Activated naive CD4-positive, alpha-beta T cell treated with anti-CD3 and anti-CD28 coated beads for 36 hours (primary cell): Measurements from ENCODE around the gene OLA1. TPM values are rescaled to one million over a fixed set of nuclear protein-coding genes. Genes with fewer than 3 reads are reported as not detected.

Source experiments
- CTCF ChIA-PET: fragments of 350-600 bp; sonication (Branson Sonifier 250); formaldehyde crosslinking; loops from one replicate; lab custom pipeline; 2021; ENCODE audit warnings: antibody characterized with exemption; lab: Charles Lee
- DNase-seq: peaks from one replicate; pipeline ENCODE4 v3.0.0-alpha.2; 2020
- H3K27ac Mint-ChIP-seq: one replicate; pipeline ENCODE4 v1.8.0; 2021; ENCODE audit warnings: mild to moderate bottlenecking, mixed read lengths
- H3K27me3 Mint-ChIP-seq: one replicate; pipeline ENCODE4 v1.8.0; 2021; ENCODE audit warnings: low read depth, mixed read lengths
- H3K36me3 Mint-ChIP-seq: one replicate; pipeline ENCODE4 v1.8.0; 2021; ENCODE audit warnings: low read depth, mixed read lengths
- H3K4me1 Mint-ChIP-seq: one replicate; pipeline ENCODE4 v1.8.0; 2021; ENCODE audit warnings: low read depth, mixed read lengths
- H3K4me3 Mint-ChIP-seq: one replicate; pipeline ENCODE4 v1.8.0; 2021; ENCODE audit warnings: mild to moderate bottlenecking, moderate library complexity, mixed read lengths
- H3K9me3 Mint-ChIP-seq: one replicate; pipeline ENCODE4 v1.8.0; 2021; ENCODE audit warnings: mixed read lengths
- intact Hi-C: fragments of 100-400 bp; cut with micrococcal nuclease; formaldehyde crosslinking; loops from one replicate; pipeline ENCODE4 v1.15.1; 2023
- total RNA-seq, 2 experiments: library from RNA; stranded (reverse); gene quantifications; one replicate each; pipeline ENCODE4 v1.2.3, GENCODE V29; 2021

Gene OLA1
- total RNA-seq, 2 experiments from 2014 or later = 140 to 142 TPM

GRCh38 chr2:174172802-174173355 lies 75.5 kb downstream of the OLA1 start:
- Mint-ChIP-seq H3K4me3 (no peak overlapping the region), H3K27me3 (no peaks in the 10 kb centered on the region), H3K9me3 (peaks cover 38% of the 10 kb centered on the region), H3K36me3 (peaks cover 52% of the 10 kb centered on the region), H3K4me1 (no peaks in the 10 kb centered on the region), H3K27ac (no peak overlapping the region)
- intact Hi-C loops = no loop called here
- no peak for DNase-seq
- CTCF ChIA-PET = no interaction called here

DNA sequence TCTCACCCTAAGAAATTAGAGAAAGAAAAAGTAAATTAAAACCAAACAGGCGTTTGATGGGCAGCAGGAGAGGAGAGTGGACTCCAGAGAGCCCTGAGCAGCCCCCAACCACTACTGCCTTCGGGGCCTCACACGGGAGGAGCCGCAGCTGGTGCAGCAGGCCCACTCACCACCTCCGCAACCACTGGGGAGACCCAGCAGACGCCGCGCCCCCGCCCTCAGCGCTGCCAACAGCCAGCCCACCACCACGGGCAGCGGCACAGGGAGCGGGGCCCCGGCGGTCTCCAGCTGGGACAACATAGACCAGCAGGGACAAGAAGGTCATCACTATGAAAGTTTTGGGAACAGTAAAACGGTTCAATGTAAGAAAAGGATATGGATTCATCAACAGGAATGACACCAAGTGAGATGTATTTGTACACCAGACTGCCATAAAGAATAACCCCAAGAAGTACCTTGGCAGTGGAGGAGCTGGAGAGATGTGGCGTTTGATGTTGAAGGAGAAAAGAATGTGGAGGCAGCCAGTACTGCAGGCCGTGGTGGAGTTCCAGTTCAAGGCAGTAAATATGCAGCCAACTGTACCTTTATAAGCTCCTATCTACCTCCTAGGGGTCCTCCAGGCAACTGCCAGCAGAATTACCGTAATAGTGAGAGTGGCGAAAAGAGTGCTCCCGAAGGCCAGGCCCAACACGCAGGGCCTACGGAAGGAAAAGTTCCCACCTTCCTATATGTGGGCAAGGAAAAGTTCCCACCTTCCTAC lies 76.5 kb downstream of the OLA1 start:
- Mint-ChIP-seq H3K4me3 (no peak overlapping the region), H3K9me3 (peaks cover 37% of the 10 kb centered on the region), H3K27me3 (no peaks in the 10 kb centered on the region), H3K27ac (no peak overlapping the region), H3K36me3 (peaks cover 50% of the 10 kb centered on the region), H3K4me1 (no peaks in the 10 kb centered on the region)
- intact Hi-C loops = no loop called here
- DNase-seq = no peak
- CTCF ChIA-PET = no interaction called here

- no peak overlapping the region for H3K27ac Mint-ChIP-seq
- no peak for DNase-seq
- intact Hi-C loops = no loop called here
- no peaks in the 10 kb centered on the region for H3K4me1 Mint-ChIP-seq
- H3K9me3 Mint-ChIP-seq = peaks cover 30% of the 10 kb centered on the region
- CTCF ChIA-PET = no interaction called here
- H3K27me3 Mint-ChIP-seq = no peaks in the 10 kb centered on the region
- no peak overlapping the region for H3K4me3 Mint-ChIP-seq
- H3K36me3 Mint-ChIP-seq = peaks cover 42% of the 10 kb centered on the region
Measured at GRCh38 chr2:174169372-174169771, 79.0 kb downstream of the OLA1 start.

GRCh38 chr2:174166261-174166660 lies 82.1 kb downstream of the OLA1 start:
- H3K36me3 Mint-ChIP-seq = peaks cover 25% of the 10 kb centered on the region
- DNase-seq = no peak
- H3K27me3 Mint-ChIP-seq = no peaks in the 10 kb centered on the region

GRCh38 chr2:174161490-174161889 lies 86.8 kb downstream of the OLA1 start:
- peaks cover 5% of the 10 kb centered on the region for H3K4me1 Mint-ChIP-seq
- no peaks in the 10 kb centered on the region for H3K9me3 Mint-ChIP-seq
- intact Hi-C loops = no loop called here
- no peak for DNase-seq
- no peak overlapping the region for H3K4me3 Mint-ChIP-seq
- CTCF ChIA-PET = interaction anchor here (1.0 kb wide), 1 partner anchor 416 kb away, joined by 4 read pairs; no protein-coding TSS in a partner anchor
- no peak overlapping the region for H3K27ac Mint-ChIP-seq
- peaks cover 6% of the 10 kb centered on the region for H3K36me3 Mint-ChIP-seq
- H3K27me3 Mint-ChIP-seq = no peaks in the 10 kb centered on the region

More at GRCh38 chr2:174166261-174166660, 82.1 kb downstream of the OLA1 start:
- Mint-ChIP-seq H3K9me3 (peaks cover 19% of the 10 kb centered on the region), H3K4me3 (no peak overlapping the region), H3K4me1 (no peaks in the 10 kb centered on the region), H3K27ac (no peak overlapping the region)
- intact Hi-C loops = no loop called here
- CTCF ChIA-PET = interaction anchor here (0.7 kb wide), 1 partner anchor 104 kb away, joined by 3 read pairs; no protein-coding TSS in a partner anchor

DNA sequence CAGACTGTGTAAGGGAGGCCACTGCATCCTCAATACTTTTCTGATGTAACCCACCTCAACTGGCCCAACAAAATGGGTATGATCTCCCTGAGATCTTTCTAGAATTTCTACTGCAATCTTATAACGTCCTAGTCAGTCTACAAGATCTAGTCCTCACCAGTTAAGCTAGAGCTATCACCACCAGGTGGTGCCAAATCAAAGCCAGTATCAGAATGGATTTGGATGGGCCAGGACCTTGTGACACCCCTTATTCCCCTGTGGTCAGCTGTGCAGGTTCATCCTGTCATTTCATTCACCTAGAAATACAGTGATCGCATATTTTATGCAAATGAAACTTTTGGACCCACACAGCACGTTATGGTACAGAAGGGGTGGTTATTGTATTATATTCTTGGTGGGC lies 90.3 kb downstream of the OLA1 start:
- peak; percentile 49 for DNase-seq
- Mint-ChIP-seq H3K4me1 (peaks cover 9% of the 10 kb centered on the region), H3K4me3 (no peak overlapping the region), H3K27me3 (no peaks in the 10 kb centered on the region), H3K9me3 (no peaks in the 10 kb centered on the region), H3K36me3 (peaks cover 10% of the 10 kb centered on the region), H3K27ac (no peak overlapping the region)
- CTCF ChIA-PET = interaction anchor here (0.6 to 0.7 kb wide), 2 partner anchors 347 to 1087 kb away, joined by 3 to 4 read pairs; no protein-coding TSS in a partner anchor
- intact Hi-C loops = loop anchor here (1.0 kb wide), 1 partner anchor 183 kb away; no protein-coding TSS in a partner anchor

GRCh38 chr2:174157053-174157452 lies 91.3 kb downstream of the OLA1 start:
- CTCF ChIA-PET = interaction anchor here (0.7 to 1.6 kb wide), 3 partner anchors 8 to 884 kb away, joined by 3 to 4 read pairs (median 3); no protein-coding TSS in a partner anchor
- intact Hi-C loops = no loop called here
- H3K27me3 Mint-ChIP-seq = no peaks in the 10 kb centered on the region

DNA sequence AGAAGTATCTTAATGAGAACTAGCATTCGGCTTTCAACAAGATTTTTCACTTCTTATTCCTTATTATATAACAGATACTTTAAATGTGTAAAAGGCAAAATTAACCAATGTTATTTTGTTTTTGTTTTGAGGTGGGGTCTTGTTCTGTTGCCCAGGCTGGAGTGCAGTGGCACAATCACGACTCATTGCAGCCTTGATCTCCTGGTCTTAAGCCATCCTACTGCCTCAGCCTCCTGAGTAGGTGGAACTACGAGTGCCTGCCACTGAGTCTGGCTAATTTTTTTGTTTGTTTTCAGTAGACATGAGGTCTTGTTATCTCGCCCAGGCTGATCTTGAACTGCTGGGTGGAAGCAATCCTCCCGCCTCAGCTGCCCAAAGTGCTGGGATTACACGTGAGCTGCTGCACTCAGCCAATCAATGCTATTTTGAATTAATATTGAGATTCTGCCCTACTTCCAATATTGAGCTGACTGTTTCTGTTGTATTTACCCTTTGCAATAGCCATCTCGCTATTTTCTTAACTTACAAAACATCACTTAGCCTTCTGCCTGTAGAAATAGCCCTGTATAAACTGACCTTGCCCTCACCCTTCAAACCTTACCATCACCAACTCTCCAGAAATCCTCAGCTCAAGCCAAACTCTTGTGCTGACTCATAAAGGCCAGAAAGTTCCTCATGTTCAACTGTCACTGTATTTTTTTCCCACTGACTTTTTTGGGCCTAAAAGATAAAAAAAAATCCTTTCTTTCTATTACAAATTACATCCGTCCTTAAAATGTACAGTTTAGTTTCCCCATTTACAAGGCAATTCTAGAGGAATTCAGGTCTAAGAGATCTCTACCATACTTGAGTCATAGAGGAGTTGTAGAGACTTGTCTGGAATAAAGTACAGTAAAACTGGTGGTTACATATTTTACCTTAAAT lies 94.3 kb downstream of the OLA1 start:
- Mint-ChIP-seq H3K27me3 (no peaks in the 10 kb centered on the region), H3K4me1 (peaks cover 9% of the 10 kb centered on the region), H3K36me3 (peaks cover 12% of the 10 kb centered on the region), H3K9me3 (no peaks in the 10 kb centered on the region), H3K4me3 (no peak overlapping the region), H3K27ac (no peak overlapping the region)
- intact Hi-C loops = no loop called here
- CTCF ChIA-PET = no interaction called here
- no peak for DNase-seq

More at GRCh38 chr2:174157053-174157452, 91.3 kb downstream of the OLA1 start:
- Mint-ChIP-seq H3K27ac (no peak overlapping the region), H3K36me3 (peaks cover 10% of the 10 kb centered on the region), H3K4me3 (no peak overlapping the region), H3K4me1 (peaks cover 9% of the 10 kb centered on the region), H3K9me3 (no peaks in the 10 kb centered on the region)
- no peak for DNase-seq

DNA sequence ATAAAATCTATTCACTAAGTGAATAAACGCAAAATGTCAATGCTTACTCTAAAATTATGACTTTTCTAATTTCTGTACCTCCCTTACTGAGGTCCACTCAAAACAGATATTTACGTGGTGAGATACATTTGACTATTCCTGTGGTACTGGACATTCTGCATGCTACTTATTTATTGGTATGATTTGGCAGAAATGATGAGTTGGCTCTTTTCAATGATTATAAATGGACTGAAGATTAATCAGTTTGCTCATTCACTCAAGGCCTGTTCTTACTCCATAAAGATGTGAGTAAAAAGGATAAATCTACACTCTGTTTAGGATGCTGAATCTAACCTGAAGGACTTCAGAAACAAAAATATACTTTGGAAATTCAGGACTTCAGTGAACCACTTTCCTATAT lies 98.8 kb downstream of the OLA1 start:
- no peak for DNase-seq
- no peaks in the 10 kb centered on the region for H3K27me3 Mint-ChIP-seq
- H3K4me3 Mint-ChIP-seq = no peak overlapping the region
- H3K36me3 Mint-ChIP-seq = peaks cover 5% of the 10 kb centered on the region
- no peaks in the 10 kb centered on the region for H3K9me3 Mint-ChIP-seq
- CTCF ChIA-PET = no interaction called here
- H3K27ac Mint-ChIP-seq = no peak overlapping the region
- H3K4me1 Mint-ChIP-seq = no peaks in the 10 kb centered on the region
- intact Hi-C loops = no loop called here

DNA sequence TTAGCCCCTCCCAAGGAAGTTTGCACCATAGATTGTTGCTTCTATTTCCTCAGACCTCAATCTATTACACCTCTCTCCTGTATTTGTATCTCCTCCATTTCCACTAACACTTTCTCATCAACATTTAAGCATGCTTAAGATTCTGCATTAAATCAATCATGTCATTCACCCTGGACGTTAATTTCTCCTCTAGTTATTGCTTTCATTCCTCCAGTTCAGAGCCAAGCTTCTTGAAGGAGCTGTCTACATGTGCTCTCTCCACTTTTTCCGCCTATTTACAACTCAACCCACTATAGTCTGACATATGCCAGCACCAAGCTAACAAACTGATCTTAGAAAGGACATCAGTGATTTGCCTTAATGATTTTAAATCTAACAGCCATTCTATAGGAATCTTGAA lies 99.5 kb downstream of the OLA1 start:
- no peak for DNase-seq
- Mint-ChIP-seq H3K4me3 (no peak overlapping the region), H3K27ac (no peak overlapping the region), H3K9me3 (no peaks in the 10 kb centered on the region), H3K27me3 (no peaks in the 10 kb centered on the region), H3K36me3 (peaks cover 5% of the 10 kb centered on the region), H3K4me1 (no peaks in the 10 kb centered on the region)
- CTCF ChIA-PET = no interaction called here
- intact Hi-C loops = no loop called here

DNA sequence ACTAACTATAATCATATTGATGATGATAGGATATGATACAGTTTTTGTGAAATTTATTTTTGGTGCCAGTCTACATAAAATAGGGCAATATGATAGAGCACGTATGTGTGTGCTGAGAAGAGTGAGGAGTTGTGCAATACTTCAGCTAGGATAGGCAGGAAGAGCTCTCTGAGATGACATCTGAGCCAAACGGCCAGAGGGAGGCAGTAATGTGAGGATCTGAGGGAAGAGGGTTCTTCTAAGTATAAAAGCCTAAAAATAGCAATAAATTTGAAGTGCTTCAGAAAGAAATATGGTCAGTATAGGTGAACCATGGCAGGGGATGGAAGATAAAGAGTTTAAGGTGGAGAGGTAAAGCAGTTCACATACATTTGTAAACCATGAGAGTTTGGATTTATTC lies 102.5 kb downstream of the OLA1 start:
- no peaks in the 10 kb centered on the region for H3K27me3 Mint-ChIP-seq
- CTCF ChIA-PET = interaction anchor here (1.4 to 1.8 kb wide), 2 partner anchors 8 to 195 kb away, joined by 3 to 8 read pairs; no protein-coding TSS in a partner anchor
- peaks cover 3% of the 10 kb centered on the region for H3K4me1 Mint-ChIP-seq
- no peak overlapping the region for H3K4me3 Mint-ChIP-seq
- no peaks in the 10 kb centered on the region for H3K9me3 Mint-ChIP-seq
- intact Hi-C loops = no loop called here
- no peak for DNase-seq
- H3K27ac Mint-ChIP-seq = no peak overlapping the region
- H3K36me3 Mint-ChIP-seq = peaks cover 9% of the 10 kb centered on the region

DNA sequence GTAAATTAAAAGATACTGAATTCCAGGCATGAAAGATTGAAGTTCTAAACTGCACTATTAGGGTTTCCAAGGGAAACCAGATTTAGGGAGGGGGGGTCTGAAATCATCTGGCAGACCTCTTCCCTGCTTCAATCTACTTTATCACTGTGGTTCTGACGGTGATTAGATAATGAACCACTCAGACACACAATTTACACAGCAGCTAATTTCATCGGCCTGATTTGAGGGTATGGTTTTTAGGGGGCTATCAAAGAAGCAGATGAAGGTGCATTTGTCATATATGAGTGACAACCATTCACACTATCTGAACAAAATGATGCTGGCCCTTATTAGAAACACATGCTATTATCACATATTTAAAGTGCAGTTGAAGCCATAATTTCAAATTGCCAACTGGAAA lies 106.0 kb downstream of the OLA1 start:
- intact Hi-C loops = no loop called here
- H3K4me3 Mint-ChIP-seq = no peak overlapping the region
- peaks cover 19% of the 10 kb centered on the region for H3K36me3 Mint-ChIP-seq
- no peaks in the 10 kb centered on the region for H3K9me3 Mint-ChIP-seq
- no peaks in the 10 kb centered on the region for H3K27me3 Mint-ChIP-seq
- H3K27ac Mint-ChIP-seq = no peak overlapping the region
- peaks cover 3% of the 10 kb centered on the region for H3K4me1 Mint-ChIP-seq
- DNase-seq = no peak
- CTCF ChIA-PET = no interaction called here
